Measurements from ENCODE around the gene SH2D3A.
"Not testable (repeated sequence)": the region's sequence is repeated elsewhere in the genome, so short reads cannot be mapped to it uniquely, and the experiment has no call there.

SH2D3A gene

DNA sequence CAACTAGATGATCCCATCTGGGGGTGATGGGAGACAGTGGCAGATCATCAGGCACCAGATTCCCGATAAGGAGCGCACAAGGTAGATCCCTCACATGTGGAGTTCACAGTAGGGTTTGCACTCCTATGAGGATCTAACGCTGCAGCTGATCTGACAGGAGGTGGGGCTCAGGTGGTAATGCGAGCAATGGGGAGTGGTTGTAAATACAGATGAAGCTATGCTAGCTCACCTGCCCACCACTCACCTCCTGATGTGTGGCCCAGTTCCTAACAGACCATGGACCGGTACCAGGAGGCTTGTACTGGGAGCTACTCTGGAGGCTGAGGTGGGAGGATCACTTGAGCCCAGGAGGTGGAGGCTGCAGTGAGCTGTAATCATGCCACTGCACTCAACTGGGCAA is 40.1 kb upstream of the SH2D3A start:
- Histone ChIP-seq H3K27ac (no peak overlapping the region), H3K4me3 (no peak overlapping the region)
- TF ChIP-seq, protein P1, sequence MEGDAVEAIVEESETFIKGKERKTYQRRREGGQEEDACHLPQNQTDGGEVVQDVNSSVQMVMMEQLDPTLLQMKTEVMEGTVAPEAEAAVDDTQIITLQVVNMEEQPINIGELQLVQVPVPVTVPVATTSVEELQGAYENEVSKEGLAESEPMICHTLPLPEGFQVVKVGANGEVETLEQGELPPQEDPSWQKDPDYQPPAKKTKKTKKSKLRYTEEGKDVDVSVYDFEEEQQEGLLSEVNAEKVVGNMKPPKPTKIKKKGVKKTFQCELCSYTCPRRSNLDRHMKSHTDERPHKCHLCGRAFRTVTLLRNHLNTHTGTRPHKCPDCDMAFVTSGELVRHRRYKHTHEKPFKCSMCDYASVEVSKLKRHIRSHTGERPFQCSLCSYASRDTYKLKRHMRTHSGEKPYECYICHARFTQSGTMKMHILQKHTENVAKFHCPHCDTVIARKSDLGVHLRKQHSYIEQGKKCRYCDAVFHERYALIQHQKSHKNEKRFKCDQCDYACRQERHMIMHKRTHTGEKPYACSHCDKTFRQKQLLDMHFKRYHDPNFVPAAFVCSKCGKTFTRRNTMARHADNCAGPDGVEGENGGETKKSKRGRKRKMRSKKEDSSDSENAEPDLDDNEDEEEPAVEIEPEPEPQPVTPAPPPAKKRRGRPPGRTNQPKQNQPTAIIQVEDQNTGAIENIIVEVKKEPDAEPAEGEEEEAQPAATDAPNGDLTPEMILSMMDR (IDR thresholded peaks at IDR 0.05) = no peak
- no peak for DNase-seq (ENCODE audit: low spot score)

DNA sequence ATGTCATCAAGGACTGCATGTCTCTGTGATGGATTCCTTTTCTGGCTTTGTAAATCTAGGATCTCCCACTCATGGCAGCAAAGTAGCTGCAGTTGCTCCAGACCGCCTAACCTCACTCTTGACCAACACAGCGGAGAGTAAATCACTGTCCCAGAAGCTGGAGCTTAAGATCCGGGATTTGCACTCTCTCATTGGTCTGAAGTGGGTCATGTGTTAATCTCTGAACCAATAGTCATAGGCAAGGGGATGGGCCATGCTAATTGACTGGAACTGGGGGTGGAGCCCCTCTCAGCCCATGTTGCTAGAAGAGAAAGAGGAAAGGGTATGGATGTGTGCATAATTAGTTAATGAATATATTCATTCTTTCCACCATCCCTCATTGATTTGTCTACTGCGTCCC is 39.3 kb upstream of the SH2D3A start:
- Histone ChIP-seq H3K27ac (no peak overlapping the region), H3K4me3 (no peak overlapping the region)
- DNase-seq (ENCODE audit: low spot score) = no peak
- TF ChIP-seq, protein P1 (IDR thresholded peaks at IDR 0.05) = no peak

DNA sequence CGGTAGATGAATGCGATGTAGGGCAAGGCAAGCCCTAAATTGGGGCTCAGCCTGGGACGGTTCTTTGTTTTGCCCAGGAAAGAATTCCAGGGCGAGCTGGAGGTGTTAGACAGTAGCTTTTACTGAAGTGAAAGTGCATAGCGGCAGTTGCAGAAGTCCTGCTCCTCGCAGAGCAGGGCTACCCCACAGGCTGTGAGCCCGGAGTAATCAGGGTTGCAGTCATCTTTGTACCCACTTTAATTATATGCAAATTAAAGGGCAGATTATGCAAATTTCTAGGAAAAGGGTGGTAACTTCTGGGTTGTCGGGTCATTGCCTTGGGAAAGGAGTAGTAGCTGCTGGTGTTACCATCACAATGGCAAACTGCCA is 35.8 kb upstream of the SH2D3A start:
- TF ChIP-seq, protein P1 (IDR thresholded peaks at IDR 0.05) = no peak
- DNase-seq (ENCODE audit: low spot score) = no peak
- peak overlapping the region in 1 of 2 donors; percentile 19 for H3K27ac ChIP-seq
- peak overlapping the region; percentile 9 for H3K4me3 ChIP-seq

DNA sequence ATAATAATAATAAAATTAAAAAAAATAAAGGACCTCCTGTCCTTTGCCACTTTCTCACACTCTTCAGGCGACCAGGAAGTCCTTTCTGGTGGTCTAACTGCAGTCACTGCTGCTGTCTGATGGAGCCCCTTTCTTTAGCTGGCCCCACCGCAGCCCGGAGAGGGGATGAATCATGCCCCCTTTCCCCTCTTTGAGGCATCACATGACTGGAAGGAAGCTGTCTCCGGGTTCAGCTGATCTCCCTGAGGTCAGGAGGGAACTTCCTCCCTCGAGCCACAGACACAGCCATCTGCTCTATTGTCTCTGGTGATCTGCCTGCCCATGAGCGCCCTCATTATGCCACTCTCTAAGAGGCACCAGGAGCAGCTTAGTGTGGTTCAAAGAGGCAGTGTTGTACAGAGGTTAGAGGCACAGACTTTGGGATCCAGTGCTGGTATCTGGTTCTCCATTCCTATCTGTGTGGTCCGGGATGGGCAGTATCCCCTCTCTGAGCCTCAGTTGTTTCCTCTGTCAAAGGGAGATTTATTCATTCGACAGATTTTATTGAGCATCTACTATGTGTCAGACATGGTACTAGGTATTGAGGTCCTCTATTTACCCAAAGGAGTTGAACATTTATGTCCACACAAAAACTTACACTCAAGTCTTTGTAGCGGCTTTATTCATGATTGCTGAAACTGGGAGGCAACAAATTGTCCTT is 35.3 kb upstream of the SH2D3A start:
- H3K4me3 ChIP-seq = peak overlapping the region; percentile 9
- TF ChIP-seq, protein P1 (IDR thresholded peaks at IDR 0.05) = no peak
- DNase-seq (ENCODE audit: low spot score) = no peak
- peak overlapping the region in 1 of 2 donors; percentile 19 for H3K27ac ChIP-seq

DNA sequence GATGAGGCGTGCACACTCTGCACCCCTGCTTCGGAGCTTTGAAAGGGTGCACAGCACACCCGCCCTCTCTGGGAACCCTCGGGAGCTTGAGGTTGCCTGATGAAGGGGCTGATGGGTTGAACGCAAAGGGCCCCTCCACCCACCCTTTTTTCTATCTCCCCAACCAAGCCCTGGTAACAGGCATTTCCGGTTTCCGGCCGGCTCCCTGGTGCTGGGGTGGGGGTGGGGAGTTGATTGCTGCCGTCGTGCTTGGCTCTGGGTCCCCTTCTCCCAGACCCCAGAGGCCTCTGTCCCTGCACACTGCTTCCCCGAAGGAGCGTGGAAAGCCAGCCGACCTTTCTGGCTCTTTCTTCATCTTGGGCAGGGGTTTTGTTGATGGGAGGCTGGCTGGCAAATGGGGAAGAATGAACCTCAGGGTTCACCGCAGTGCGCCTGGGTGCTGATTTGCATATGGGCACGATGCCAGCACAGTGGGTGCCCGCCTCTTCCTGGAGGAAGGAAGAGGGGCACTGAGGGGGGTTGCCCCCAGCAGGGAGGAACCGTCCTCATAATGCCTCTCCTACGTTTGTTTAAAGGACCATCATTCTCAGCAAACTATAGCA is 34.4 kb upstream of the SH2D3A start:
- Histone ChIP-seq H3K4me3 (peak overlapping the region; percentile 61), H3K27ac (peak overlapping the region in 1 of 2 donors; percentile 67)
- DNase-seq (ENCODE audit: low spot score) = no peak
- TF ChIP-seq, protein P1 (IDR thresholded peaks at IDR 0.05) = no peak

DNA sequence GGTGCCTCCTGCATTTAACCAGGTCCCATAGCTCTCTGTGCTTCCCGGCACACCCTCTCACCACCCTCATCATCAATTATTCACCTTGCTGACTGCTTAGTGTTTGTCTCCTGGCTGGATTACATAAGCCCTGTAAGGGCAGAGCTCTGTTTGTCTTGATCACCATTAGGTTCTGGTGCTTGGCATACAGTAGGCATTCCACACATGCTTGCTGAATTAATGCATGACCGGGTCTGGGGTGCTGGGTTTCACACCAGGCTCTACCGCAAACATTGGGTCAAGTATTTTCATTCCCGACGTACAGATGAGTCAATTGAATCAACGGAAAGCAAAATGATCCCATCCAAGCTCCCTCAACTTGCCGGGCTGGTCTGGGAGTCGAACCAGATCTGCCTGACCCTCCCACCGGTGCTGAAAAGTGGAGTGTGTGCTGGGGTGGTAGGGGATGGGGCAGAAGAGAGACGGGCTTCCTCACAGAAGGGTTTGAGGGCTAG is 33.8 kb upstream of the SH2D3A start:
- DNase-seq (ENCODE audit: low spot score) = no peak
- peak overlapping the region in 1 of 2 donors; percentile 67 for H3K27ac ChIP-seq
- TF ChIP-seq, protein P1 (IDR thresholded peaks at IDR 0.05) = no peak
- peak overlapping the region; percentile 61 for H3K4me3 ChIP-seq

DNA sequence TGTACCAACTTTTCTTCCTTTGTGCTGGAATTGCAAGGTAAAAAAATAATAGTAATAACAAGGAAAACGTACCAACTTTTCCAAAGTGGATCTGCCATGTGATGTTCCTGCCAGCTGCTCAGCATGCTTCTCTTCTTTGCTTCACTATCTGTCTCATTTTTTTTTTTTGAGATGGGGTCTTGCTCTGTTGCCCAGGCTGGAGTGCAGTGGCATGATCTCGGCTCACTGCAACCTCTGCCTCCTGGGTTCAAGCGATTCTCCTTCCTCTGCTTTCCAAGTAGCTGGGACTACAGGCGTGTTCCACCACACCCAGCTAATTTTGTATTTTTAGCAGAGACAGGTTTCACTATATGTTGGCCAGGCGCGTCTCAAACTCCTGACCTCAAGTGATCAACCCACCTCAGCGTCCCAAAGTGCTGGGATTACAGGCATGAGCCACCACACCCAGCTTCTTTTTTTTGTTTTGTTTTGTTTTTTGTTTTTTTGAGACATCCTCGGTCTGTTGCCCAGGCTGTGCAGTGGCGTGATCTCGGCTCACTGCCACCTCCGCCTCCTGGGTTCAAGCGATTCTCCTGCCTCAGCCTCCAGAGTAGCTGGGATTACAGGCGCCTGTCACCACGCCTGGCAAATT is 33.0 kb upstream of the SH2D3A start:
- not testable (repeated sequence) for H3K4me3 ChIP-seq; DNase-seq (ENCODE audit: low spot score); H3K27ac ChIP-seq
